Germinal center (tissue), 1 donor: Measurements from ENCODE around the gene BATF.
"Not testable (repeated sequence)": the region's sequence is repeated elsewhere in the genome, so short reads cannot be mapped to it uniquely, and the experiment has no call there.

Experiments
- DNase-seq: peaks from one replicate; pipeline ENCODE4 v3.0.0; 2012; ENCODE audit warnings: mixed read lengths, low spot score

Gene BATF, protein sequence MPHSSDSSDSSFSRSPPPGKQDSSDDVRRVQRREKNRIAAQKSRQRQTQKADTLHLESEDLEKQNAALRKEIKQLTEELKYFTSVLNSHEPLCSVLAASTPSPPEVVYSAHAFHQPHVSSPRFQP

DNA sequence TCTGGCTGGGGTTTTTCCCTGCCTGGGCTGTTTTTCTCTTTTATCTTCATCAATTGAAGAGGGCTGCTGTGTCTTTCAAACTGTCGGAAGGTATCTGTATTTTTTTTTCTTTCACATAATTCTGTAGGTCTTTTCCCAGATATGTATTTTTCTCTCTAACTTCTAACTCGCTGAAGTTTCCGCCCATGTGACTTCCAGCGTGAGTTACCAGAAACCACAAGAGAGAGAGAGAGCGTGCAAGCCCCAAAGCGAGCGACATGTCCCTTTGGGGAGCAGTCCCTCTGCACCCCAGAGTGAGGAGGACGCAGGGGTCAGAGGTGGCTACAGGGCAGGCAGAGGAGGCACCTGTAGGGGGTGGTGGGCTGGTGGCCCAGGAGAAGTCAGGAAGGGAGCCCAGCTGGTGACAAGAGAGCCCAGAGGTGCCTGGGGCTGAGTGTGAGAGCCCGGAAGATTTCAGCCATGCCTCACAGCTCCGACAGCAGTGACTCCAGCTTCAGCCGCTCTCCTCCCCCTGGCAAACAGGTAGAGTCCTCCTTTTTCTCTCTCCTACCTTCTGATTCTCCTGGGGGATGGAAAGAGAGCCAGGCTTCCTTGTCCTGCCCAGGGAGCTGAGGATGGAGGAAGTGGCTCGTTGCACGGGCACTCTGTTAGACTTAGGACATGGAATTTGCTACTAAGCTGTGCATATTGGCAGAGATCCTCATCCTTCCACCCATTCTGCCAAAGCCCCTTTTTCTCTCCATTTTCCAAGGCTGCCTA, at the start of gene BATF:
BATF (plus strand) TSS at position 246 of the 759 bp plus-strand sequence; CDS start at position 460, 214 bp downstream.
- DNase-seq: peak; percentile 51

GRCh38 chr14:75474127-75474526, 48.1 kb upstream of the BATF start:
- DNase-seq: not testable (repeated sequence)

GRCh38 chr14:75476274-75476995, 45.8 kb upstream of the BATF start:
- no peak for DNase-seq

GRCh38 chr14:75477881-75478280, 44.4 kb upstream of the BATF start:
- DNase-seq: no peak

GRCh38 chr14:75479770-75480600, 42.3 kb upstream of the BATF start:
- DNase-seq: peak; percentile 57

GRCh38 chr14:75482366-75482765, 39.9 kb upstream of the BATF start:
- no peak for DNase-seq

DNA sequence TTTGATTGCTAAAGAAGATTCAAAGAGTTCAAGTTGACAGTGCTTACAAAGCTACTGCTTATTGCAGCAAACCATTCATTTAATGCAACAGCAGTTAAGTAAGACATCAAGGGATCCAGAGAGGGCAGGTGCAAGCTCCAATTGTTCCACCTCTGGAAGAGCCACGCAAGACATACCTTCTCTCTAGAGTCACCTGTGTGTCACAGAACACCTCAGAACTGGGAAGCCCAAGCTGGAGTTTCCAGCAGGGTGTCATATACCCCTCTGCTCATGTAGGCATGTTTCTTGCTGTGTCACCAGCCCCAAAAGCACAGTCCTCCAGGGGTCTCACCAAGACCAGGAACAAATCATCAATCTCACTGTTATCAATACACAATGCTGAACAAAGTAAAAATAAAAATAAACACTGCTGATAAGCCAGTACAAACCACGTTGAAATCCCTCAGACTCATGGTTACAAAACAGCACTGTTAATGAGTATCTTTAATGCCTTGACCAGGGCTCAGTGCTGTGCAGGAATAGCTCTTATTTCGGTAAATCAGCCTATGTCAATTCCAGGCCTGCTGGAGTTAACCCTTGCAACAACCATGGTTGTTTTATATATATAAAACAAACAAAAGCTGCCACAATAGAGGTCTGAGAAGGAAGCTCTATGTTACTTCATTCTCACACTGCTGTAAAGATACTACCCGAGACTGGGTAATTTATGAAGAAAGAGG, 37.4 kb upstream of the BATF start:
- DNase-seq: no peak

- DNase-seq: no peak
Observed at GRCh38 chr14:75486318-75486717, 36.0 kb upstream of the BATF start.

DNA sequence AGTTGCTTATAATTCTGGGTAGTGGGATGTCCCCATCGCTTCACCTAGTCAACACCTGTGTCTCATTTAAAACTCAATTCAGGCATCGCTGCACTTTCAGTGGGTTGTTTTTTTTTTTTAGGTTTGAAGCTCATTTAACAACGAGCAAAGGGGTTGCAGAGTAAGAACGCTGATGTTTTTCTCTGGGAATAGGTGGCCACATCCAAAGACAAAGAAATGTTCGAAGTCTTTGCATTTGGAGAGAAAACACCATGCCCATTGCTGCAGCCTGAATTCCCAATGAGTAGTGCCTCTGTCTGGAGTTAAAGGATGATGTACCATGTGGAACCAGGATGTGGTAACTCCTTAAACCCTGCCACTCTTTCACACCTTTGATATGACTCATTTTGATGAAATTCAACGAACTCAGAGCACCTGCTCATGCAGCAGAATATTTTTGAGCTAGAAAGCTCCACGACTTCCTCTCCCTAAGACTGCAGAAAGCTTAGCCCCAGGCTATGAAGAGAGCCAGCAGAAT, 35.1 kb upstream of the BATF start:
- DNase-seq: no peak

DNA sequence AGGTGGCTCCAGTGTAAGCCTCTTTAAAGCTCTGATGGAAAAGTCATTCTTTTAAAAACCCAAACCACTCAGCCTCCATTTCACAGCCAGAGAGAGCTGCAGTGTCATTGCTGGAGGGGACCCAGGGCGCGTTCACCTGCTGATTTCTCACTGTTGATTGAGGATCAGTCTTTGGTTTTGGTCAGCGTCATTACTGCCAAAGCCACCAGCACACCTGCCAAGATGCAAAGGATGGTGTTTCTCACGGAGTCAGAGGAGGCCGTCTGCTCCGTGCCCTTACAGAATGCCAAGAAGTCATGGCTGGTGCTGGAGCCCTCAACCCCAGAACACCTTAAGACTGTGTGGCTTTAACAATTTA, 32.8 kb upstream of the BATF start:
- DNase-seq: no peak

- DNase-seq: no peak
Observed at GRCh38 chr14:75491376-75491978, 30.8 kb upstream of the BATF start.

DNA sequence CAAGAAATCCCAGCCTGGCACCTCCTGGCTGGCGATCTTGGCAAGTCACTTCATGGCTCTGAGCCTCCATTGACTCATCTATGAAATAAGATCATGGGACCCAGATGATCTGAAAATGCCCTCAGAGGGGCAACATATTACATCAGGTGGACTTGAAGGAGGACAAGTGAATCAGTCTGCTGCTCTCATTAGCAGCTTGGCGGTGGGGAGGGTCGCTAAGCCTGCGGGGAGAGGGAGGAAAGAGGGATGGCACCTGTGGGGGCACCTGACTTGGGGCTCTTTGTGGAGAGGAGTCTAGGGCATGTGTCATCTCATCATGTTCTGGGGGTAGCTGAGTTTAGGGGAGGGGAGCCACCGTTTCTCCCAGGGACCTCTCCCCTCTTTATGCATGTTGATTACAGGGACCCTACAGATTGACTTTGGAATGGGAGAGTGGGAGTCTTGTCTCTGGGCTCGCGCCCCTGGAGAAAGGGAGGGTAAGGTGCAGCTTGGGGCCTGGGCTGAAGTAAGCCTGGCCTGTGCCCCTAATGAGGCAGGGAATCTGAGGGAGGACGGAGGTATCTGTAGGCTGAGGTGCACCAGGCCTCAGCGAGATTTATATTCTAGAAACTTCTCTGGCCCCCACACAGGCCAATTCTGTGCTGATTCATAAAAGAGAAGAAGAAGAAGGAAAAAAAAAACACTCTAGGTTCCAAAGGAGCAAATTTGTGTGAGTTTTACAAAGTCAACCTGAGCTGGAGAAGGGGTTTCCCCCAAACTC, 29.3 kb upstream of the BATF start:
- no peak for DNase-seq

GRCh38 chr14:75493592-75494087, 28.6 kb upstream of the BATF start:
- no peak for DNase-seq

GRCh38 chr14:75494896-75495295, 27.4 kb upstream of the BATF start:
- no peak for DNase-seq

GRCh38 chr14:75495399-75495798, 26.9 kb upstream of the BATF start:
- DNase-seq: no peak

DNA sequence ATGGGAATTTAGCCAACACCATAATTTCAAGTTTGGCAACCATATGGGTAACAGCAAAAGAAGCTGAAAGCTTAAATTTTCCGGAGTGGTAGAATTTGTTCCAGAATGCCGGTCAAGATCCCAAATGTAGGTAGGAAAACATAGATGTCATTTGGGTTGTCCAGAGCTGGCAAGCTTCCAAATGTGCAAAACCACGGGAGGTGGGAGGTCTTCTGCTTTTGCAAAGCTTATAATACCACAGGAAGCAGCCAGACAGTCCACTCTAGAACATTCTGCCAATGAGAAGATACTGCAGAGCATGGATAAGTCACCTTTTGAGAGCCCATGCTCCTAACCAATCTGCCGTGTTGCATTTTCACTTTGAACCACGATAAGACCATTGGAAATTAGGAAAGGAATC, 26.4 kb upstream of the BATF start:
- DNase-seq: no peak

- DNase-seq: no peak
Observed at GRCh38 chr14:75496755-75497154, 25.5 kb upstream of the BATF start.

DNA sequence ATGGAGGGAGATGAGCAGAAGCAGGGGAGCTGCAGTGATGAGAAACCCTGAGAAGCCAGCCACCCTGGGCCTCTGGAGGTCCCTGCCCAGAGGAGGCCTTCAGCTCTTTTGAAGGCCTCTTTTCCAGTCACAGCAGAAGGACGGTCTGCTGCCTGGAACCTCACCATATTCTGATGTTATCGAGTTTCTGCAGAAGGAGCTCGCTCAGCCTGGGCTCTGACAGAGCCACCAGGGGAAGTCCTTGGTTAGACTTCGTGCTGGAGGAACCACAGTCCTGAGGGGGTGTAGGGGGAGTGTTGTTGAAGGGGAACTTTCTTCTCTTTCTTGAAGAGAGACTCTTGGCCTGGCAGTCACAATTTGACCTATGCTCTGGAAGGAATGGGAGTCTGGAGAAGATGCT, 25.1 kb upstream of the BATF start:
- no peak for DNase-seq

DNA sequence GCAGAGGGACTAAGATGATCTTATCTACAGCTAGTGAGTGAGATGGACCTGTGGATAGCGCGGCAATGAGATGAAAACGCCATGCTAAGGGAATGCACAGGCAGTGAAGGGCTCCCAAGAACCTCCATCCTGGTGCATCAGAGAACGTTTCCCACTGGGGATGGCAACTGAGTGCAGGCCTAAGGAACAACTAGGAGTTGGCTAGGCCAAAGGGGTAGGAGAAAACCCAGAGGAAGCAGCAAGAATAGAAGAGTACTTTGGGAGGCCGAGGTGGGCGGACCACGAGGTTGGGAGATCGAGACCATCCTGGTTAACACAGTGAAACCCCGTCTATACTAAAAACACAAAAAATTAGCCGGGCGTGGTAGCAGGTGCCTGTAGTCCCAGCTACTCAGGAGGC, 24.6 kb upstream of the BATF start:
- no peak for DNase-seq
